Subcutaneous adipose tissue (tissue), 4 donors: Measurements from ENCODE around the gene WDR7. TPM values are rescaled to one million over a fixed set of nuclear protein-coding genes. Genes with fewer than 3 reads are reported as not detected.

Experiments
- total RNA-seq, 4 donors: library from RNA; depleted of rRNA; stranded (reverse); fragments of >200 nt; gene quantifications; one replicate each; pipeline ENCODE4 v1.1.0, GENCODE V29; 2016
- TF ChIP-seq, protein P1 (sequence below): fragments of 450-650 bp; IDR thresholded peaks from one replicate; pipeline ENCODE4 v1.5.1; 2016; ENCODE audit warnings: low read depth, mild to moderate bottlenecking, control low read depth, antibody characterized with exemption, moderate library complexity

Gene WDR7
- total RNA-seq, 4 donors from 2014 or later: 28.7 to 46.1 (median 37.4) TPM

GRCh38 chr18:56891116-56891515 lies 240.0 kb downstream of the WDR7 start:
- TF ChIP-seq, protein P1, sequence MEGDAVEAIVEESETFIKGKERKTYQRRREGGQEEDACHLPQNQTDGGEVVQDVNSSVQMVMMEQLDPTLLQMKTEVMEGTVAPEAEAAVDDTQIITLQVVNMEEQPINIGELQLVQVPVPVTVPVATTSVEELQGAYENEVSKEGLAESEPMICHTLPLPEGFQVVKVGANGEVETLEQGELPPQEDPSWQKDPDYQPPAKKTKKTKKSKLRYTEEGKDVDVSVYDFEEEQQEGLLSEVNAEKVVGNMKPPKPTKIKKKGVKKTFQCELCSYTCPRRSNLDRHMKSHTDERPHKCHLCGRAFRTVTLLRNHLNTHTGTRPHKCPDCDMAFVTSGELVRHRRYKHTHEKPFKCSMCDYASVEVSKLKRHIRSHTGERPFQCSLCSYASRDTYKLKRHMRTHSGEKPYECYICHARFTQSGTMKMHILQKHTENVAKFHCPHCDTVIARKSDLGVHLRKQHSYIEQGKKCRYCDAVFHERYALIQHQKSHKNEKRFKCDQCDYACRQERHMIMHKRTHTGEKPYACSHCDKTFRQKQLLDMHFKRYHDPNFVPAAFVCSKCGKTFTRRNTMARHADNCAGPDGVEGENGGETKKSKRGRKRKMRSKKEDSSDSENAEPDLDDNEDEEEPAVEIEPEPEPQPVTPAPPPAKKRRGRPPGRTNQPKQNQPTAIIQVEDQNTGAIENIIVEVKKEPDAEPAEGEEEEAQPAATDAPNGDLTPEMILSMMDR: no peak

DNA sequence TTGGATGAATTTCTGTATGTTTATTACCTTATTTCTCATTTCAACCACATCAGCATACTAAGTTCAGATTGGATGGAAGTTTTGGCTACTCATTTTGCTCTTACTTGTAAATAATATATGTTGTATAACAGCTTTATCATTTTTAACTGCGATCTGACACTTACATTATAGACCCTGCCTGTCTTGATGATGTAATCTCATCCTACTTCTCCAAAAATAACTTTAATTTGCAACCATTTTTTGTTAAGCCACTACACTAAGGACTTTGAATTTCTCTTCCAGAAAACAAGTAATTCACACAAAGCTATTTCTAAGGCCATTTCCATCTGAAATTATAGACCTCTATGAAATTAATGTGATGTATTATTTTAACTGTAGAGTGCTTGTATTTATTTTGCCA lies 240.7 kb downstream of the WDR7 start:
- TF ChIP-seq, protein P1: no peak

DNA sequence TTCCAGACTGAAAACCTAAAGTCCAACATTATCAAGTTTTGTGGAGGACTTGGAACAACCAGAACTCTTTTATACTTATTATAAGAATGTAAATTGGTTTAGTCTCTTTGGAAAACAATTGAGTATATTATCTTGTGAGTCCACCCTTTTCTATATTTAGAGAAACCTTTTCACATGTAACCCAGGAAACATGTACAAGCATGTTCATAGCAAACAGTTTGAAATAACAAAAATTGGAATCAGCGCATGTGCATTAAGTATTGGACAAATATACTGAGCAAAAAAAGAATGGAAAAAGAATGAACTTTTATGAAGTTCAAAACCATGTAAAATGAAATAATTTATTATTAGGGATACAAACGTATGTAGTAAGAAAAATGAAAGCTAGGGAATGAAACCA lies 246.0 kb downstream of the WDR7 start:
- TF ChIP-seq, protein P1: no peak

DNA sequence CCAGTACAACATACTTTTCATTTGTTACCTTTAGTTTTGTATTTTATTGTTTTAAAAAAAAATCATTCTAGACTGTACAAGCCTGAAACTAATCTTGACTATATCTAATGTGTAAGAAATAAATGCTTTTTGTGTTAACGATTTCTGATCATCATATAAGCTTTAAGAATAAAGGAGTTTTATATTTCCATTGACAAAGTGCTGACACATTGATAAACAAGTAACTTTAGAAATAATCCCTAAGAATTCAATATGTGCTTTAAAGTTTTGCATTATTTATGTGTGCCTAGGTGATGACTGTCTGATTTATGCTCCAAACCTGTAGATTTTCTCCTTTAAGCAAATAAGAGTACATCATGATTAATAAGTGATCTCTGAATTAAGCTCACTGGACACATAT lies 248.5 kb downstream of the WDR7 start:
- TF ChIP-seq, protein P1: no peak

DNA sequence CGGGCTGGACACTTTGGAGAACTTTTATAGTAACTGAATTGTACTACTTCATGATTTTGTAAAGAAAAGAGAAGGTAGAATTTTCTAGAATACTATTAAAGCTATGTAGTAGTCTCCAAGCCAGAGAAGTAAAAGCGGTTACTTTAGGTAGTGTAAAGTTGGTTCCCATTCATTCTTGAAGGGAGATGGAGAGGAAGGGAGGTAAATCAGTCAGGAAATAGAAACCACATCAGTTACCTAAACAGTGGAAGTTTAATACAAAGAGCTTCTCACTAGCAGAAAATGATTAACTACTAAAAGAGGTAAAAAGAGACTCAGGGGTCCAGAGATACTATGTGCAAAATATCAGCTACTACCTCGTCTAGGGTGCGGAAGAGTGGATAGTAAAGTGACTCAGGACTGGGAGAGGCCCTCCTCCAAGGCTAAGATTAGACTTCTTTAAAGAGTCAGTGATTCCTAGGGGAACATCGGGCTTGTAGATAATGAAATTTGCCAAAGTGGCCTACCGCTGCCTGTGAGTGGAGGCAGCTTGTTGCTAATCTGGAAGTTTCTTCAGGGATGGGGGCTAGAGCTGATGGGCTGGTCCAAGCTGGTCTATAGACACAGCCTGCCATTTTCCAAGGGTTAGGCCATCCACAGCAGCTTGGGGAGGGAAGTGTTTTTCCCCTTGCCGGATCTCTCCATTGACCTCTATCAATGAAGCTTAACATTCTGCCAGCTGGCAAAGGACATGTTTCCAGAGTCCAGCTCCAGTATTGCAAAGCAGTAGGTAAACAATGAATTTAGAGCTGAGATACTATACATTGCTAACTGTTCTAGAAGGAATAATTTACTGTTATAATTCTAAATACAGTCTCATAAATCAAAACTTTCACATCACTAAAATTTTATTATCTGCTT lies 249.3 kb downstream of the WDR7 start:
- TF ChIP-seq, protein P1: no peak

DNA sequence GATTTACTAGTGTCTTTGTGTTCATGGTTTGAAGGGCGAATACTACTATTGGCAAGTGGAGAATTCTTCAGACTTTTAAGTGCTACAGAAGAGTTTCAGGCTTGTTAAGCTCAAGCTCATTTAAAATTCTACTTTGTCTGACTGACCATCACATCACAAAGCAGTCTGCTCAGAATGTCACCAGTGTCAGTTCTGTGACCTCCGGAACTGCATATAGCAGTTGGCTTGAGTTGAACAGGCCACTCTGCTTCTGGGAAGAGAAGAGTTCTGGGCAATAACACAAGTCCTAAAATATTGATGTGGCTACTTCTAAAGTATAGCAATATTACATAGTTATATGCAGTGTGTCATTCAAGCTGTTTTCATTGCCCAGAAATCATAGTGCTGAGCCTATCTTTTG lies 250.8 kb downstream of the WDR7 start:
- TF ChIP-seq, protein P1: no peak

GRCh38 chr18:56902653-56903052 lies 251.5 kb downstream of the WDR7 start:
- TF ChIP-seq, protein P1: no peak
